Activated CD8-positive, alpha-beta T cell treated with anti-CD3 and anti-CD28 coated beads, Interleukin-2, amount 10 ng/mL, durations not matched to agents 7 days and 5 days (primary cell): ENCODE results near the gene IFT25. TPM values are rescaled to one million over a fixed set of nuclear protein-coding genes. Genes with fewer than 3 reads are reported as not detected.

Experiments used
- ATAC-seq: fragments of 150-1000 bp; cut with Tn5 transposase; one replicate; pipeline ENCODE4 v1.10.0; 2021; ENCODE audit warnings: moderate library complexity
- CTCF ChIA-PET: fragments of 350-600 bp; sonication (Branson Sonifier 250); formaldehyde crosslinking; loops from one replicate; lab custom pipeline; 2021; ENCODE audit warnings: antibody characterized with exemption; lab: Charles Lee
- POLR2A ChIA-PET: fragments of 350-600 bp; sonication (Branson Sonifier 250); formaldehyde crosslinking; loops from one replicate; lab custom pipeline; 2021; ENCODE audit warnings: antibody characterized with exemption; lab: Charles Lee
- DNase-seq: peaks from one replicate; pipeline ENCODE4 v3.0.0-alpha.2; 2020
- H3K27ac Mint-ChIP-seq: one replicate; pipeline ENCODE4 v1.8.0; 2021; ENCODE audit warnings: mild to moderate bottlenecking, mixed read lengths
- H3K27me3 Mint-ChIP-seq: one replicate; pipeline ENCODE4 v1.8.0; 2021; ENCODE audit warnings: low read depth, mixed read lengths
- H3K36me3 Mint-ChIP-seq: one replicate; pipeline ENCODE4 v1.8.0; 2021; ENCODE audit warnings: low read depth, mixed read lengths
- H3K4me1 Mint-ChIP-seq: one replicate; pipeline ENCODE4 v1.8.0; 2021; ENCODE audit warnings: low read depth, mixed read lengths
- H3K4me3 Mint-ChIP-seq: one replicate; pipeline ENCODE4 v1.8.0; 2021; ENCODE audit warnings: mild to moderate bottlenecking, mixed read lengths
- H3K9me3 Mint-ChIP-seq: one replicate; pipeline ENCODE4 v1.8.0; 2022; ENCODE audit warnings: mixed read lengths; ENCODE audit not compliant: insufficient read depth
- total RNA-seq, 2 experiments: library from RNA; stranded (reverse); gene quantifications; one replicate each; pipeline ENCODE4 v1.2.3, GENCODE V29; 2021

IFT25 gene
- total RNA-seq, 2 experiments from 2014 or later = 83.1 to 87.1 TPM

DNA sequence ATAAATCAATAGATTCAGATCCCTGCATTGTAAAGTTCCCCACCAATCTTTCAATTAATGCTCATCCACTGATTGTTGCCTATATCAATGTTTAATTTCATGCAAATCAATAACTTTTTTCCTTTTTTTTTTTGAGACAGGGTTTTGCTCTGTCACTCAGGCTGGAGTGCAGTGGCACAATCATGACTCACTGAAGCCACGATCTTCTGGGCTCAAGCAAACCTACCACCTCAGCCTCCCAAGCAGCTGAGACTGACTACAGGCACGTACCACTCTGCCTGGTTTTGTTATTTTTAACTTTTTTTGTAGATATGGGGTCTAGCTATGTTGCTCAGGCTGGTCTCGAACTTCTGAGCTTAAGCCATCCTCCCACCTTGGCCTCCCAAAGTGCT is 25.8 kb downstream of the IFT25 start:
- ATAC-seq = peak; percentile 88
- H3K4me1 Mint-ChIP-seq = peaks cover 38% of the 10 kb centered on the region
- CTCF ChIA-PET = interaction anchor here (1.1 to 2.0 kb wide), 5 partner anchors 25 to 59 kb away, joined by 3 to 7 read pairs (median 4); partner anchors contain the start of genes IFT25 and YIPF1

DNA sequence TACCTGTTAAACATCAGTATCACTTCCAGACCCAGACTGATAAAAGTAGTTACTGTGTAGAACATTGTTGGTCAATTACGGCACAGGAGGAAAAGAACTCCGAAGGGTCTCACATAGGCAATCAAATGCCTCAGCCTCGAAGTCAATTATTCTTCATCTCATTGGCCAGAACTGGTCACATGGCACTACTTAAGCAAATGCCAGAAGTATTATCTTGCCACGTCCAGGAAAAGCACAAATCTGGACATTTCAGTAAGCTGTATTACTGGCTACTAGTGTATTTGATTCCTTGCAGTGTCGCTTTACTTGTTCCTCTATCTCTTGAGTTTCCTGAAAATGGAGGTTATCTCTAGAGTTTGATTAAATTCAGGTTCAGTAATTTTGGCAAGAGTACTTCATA is 27.2 kb downstream of the IFT25 start:
- Mint-ChIP-seq H3K27ac (peak overlapping the region; percentile 89), H3K27me3 (no peaks in the 10 kb centered on the region), H3K9me3 (no peaks in the 10 kb centered on the region), H3K36me3 (peaks cover 54% of the 10 kb centered on the region), H3K4me3 (no peak overlapping the region), H3K4me1 (peaks cover 38% of the 10 kb centered on the region)
- POLR2A ChIA-PET = interaction anchor here (0.6 to 1.8 kb wide), 2 partner anchors 27 to 759 kb away, joined by 5 read pairs; partner anchors contain the start of gene IFT25
- no peak for DNase-seq
- no peak for ATAC-seq
- CTCF ChIA-PET = interaction anchor here (1.4 to 2.0 kb wide), 3 partner anchors 29 to 57 kb away, joined by 3 to 7 read pairs (median 5); partner anchors contain the start of gene YIPF1

More for the DNA sequence above, 25.8 kb downstream of the IFT25 start:
- POLR2A ChIA-PET = interaction anchor here (1.0 kb wide), 1 partner anchor 37 kb away, joined by 3 read pairs; no protein-coding TSS in a partner anchor
- Mint-ChIP-seq H3K27me3 (no peaks in the 10 kb centered on the region), H3K27ac (peak overlapping the region; percentile 89), H3K36me3 (peaks cover 59% of the 10 kb centered on the region), H3K9me3 (no peaks in the 10 kb centered on the region), H3K4me3 (peak overlapping the region; percentile 31)
- DNase-seq = peak; percentile 47

DNA sequence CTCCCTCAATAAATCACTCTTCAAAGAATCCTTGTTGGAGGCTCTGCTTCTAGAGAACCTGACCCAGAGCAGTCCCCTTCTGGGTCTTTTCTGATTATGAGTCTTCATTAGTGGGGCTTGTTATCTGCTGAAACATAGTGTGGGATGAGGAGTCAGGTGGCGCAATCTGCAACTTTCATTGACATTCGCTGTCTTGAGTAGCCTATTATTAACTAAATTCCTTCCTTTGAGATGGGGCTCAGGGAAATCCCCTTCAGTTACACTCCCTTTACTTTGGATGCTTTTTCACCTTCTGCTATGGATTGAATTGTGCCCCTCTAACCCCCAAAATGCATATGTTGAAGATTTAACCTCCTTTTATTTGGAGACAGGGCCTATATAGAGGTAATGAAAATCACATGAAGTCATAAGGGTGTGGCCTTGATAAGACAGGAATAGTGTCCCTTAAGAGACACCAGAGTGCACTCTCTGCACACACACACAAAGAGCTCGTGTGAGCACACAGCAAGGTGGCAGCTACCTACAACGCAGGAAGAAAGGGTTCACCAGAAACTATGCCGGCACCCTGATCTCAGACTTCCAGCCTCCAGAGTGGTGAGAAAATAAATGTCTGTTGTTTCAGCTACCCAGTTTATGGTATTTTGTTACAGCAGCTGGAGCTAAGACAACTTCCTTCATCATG is 32.0 kb downstream of the IFT25 start:
- ChIA-PET CTCF (interaction anchor here (1.1 to 2.4 kb wide), 3 partner anchors 11 to 53 kb away, joined by 3 to 7 read pairs (median 6); no protein-coding TSS in a partner anchor), POLR2A (no interaction called here)
- DNase-seq (no peak), ATAC-seq (no peak)
- Mint-ChIP-seq H3K27me3 (no peaks in the 10 kb centered on the region), H3K36me3 (peaks cover 35% of the 10 kb centered on the region), H3K9me3 (no peaks in the 10 kb centered on the region), H3K4me3 (no peak overlapping the region), H3K27ac (no peak overlapping the region), H3K4me1 (peaks cover 17% of the 10 kb centered on the region)

DNA sequence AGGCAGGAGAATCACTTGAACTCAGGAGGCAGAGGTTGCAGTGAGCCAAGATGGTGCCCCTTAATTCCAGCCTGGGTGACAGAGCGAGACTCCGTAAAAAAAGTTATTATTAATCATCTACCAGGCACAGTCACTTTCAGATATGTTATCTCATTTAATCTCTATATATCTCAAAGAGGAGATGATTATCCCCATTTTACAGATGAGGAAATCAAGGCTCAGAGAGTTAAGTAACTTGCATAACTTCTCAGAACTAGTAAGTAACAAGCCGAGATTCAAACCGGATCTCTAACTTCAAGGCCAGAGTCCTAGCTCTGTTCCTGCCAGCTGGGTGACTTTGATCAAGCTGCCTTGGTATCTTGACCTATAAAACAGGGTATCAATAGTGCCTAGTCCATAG is 34.1 kb downstream of the IFT25 start:
- POLR2A ChIA-PET = no interaction called here
- Mint-ChIP-seq H3K4me1 (peaks cover 8% of the 10 kb centered on the region), H3K27me3 (no peaks in the 10 kb centered on the region), H3K4me3 (no peak overlapping the region), H3K36me3 (peaks cover 22% of the 10 kb centered on the region), H3K9me3 (no peaks in the 10 kb centered on the region), H3K27ac (no peak overlapping the region)
- CTCF ChIA-PET = interaction anchor here (1.2 to 1.6 kb wide), 2 partner anchors 13 to 38 kb away, joined by 3 to 6 read pairs; no protein-coding TSS in a partner anchor
- no peak for DNase-seq
- no peak for ATAC-seq

DNA sequence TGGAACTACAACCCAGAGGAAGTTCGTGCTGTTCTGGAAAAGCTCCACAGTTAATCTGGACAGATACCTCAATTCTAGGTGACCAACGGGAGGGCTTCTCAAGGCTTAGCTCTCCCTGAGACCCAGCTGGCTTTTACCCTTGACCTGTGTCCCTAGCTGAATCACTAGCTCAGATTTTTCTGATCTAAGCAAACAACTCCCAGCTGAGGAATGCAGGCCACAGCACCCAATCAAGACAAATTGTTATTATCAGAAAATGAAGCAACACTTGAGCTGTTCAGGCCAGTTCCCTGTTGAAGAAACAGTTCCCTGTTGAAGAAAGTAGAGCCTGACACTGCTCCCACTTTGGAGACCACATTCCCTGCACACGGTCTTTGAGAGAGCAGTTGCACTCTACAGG is 35.6 kb downstream of the IFT25 start:
- Mint-ChIP-seq H3K27me3 (no peaks in the 10 kb centered on the region), H3K36me3 (peaks cover 12% of the 10 kb centered on the region), H3K27ac (no peak overlapping the region), H3K9me3 (no peaks in the 10 kb centered on the region), H3K4me1 (no peaks in the 10 kb centered on the region), H3K4me3 (no peak overlapping the region)
- ChIA-PET POLR2A (no interaction called here), CTCF (interaction anchor here (1.0 to 1.5 kb wide), 2 partner anchors 25 to 49 kb away, joined by 4 read pairs; no protein-coding TSS in a partner anchor)
- ATAC-seq (no peak), DNase-seq (no peak)

DNA sequence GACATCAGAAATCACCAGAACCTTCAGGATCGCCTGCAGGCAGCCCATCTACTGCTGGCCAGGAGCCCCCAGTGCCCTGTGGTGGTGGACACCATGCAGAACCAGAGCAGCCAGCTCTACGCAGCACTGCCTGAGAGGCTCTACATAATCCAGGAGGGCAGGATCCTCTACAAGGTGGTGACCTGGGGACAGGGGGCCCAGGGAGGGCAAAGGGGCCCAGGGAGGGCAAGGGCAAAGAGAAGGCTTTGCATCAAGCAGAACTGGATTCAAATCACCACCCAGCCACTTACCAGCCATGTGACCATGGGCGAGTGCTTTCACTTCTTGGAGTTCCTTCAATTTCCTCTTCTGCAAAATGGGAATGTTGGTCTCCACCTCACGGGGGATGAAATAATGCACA is 39.4 kb downstream of the IFT25 start:
- H3K9me3 Mint-ChIP-seq = no peaks in the 10 kb centered on the region
- no peaks in the 10 kb centered on the region for H3K27me3 Mint-ChIP-seq
- H3K27ac Mint-ChIP-seq = no peak overlapping the region
- H3K36me3 Mint-ChIP-seq = peaks cover 3% of the 10 kb centered on the region
- H3K4me1 Mint-ChIP-seq = peaks cover 4% of the 10 kb centered on the region
- no peak overlapping the region for H3K4me3 Mint-ChIP-seq
- CTCF ChIA-PET = no interaction called here
- no peak for DNase-seq
- ATAC-seq = no peak
- POLR2A ChIA-PET = no interaction called here

DNA sequence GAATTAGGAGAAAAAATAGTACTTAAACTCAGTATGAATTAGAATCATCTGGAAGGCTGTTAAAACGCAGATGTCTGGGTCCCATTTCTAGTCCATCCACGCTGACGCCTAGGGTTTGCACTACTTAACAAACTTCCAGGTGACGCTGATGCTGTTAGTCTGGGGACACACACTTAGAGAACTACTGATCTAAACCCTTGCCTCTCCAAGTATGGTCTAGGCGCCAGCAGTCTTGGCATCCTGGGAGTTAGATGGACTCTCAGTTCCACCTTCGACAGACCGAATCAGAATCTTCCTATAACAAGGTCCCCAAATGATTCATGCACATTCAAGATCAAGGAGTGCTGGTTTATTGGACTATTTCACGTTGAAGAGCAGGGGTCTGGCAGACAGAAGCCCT is 40.0 kb downstream of the IFT25 start:
- Mint-ChIP-seq H3K27me3 (no peaks in the 10 kb centered on the region), H3K4me1 (peaks cover 9% of the 10 kb centered on the region), H3K4me3 (no peak overlapping the region), H3K36me3 (peaks cover 3% of the 10 kb centered on the region), H3K27ac (no peak overlapping the region), H3K9me3 (no peaks in the 10 kb centered on the region)
- CTCF ChIA-PET = no interaction called here
- DNase-seq (no peak), ATAC-seq (no peak)
- POLR2A ChIA-PET = no interaction called here

DNA sequence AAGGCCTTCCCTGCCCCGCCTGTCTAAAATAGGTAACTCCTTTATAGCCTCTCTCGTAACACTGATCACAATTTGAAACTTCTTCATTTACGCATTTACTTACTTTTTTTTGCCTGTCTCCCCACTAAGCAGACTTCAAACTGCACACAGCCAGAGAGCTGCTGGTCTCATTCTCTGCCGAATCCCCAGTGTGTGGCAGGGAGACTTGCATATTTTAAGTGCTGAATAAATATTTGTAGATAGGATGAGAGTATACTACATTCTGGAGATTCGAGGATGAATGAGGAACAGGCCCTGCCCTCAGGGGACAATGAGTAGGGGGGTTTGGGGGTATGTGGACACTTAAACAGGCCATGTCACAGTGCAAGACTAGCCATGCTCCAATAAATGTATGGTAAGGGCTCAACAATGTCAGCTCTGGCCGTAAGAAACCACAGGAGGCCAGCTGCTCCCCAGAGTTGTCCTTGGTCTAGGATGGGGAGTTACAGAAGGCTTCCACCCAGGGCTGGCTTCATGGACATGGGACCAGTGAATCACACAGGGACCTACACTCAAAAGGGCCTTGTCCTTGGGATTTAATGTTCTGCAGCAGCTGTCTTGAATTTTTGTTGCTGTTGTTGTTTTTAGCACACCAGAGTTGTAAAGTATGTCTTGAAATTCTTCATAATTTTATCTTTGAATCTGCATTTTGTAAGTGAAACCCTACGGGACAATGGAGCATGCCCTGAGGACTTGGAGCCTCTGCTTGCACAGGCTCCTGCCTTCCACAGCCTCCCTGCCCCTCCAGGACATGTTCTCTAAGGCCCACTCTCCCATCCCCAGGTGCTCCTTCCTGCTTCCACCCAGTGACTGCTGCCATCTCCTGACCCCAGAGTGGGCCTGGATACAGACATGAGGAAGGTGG is 43.0 kb downstream of the IFT25 start:
- POLR2A ChIA-PET = interaction anchor here (0.6 kb wide), 1 partner anchor 337 kb away, joined by 3 read pairs; no protein-coding TSS in a partner anchor
- DNase-seq (no peak), ATAC-seq (no peak)
- peaks cover 10% of the 10 kb centered on the region for H3K4me1 Mint-ChIP-seq
- CTCF ChIA-PET = no interaction called here
- H3K27me3 Mint-ChIP-seq = no peaks in the 10 kb centered on the region
- no peak overlapping the region for H3K4me3 Mint-ChIP-seq
- H3K9me3 Mint-ChIP-seq = no peaks in the 10 kb centered on the region
- no peaks in the 10 kb centered on the region for H3K36me3 Mint-ChIP-seq
- H3K27ac Mint-ChIP-seq = no peak overlapping the region

DNA sequence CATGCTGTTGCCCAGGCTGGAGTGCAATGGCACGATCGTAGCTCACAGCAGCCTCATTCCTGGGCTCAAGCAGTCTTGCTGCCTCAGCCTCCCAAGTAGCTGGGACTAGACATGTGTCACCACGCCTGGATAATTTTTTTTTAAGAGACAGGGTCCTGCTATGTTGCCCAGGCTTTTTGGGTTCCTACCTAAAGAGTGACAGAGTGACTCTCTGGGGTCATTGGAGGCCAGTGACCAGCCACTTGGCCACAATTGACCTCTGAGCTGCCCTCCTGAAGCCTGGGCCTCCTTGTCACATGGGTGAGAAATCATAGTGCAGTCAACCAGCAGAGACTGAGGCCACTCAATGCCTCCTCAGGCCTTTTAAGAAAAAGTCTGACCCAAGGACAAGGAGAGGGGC is 45.8 kb downstream of the IFT25 start:
- H3K4me1 Mint-ChIP-seq = peaks cover 10% of the 10 kb centered on the region
- peaks cover 4% of the 10 kb centered on the region for H3K27me3 Mint-ChIP-seq
- DNase-seq (no peak), ATAC-seq (no peak)
- ChIA-PET CTCF (interaction anchor here (1.0 to 2.3 kb wide), 5 partner anchors 10 to 54 kb away, joined by 3 to 10 read pairs (median 3); partner anchors contain the start of gene YIPF1), POLR2A (interaction anchor here (1.8 kb wide), 1 partner anchor 9 kb away, joined by 6 read pairs; no protein-coding TSS in a partner anchor)
- H3K27ac Mint-ChIP-seq = no peak overlapping the region
- no peaks in the 10 kb centered on the region for H3K9me3 Mint-ChIP-seq
- no peaks in the 10 kb centered on the region for H3K36me3 Mint-ChIP-seq
- H3K4me3 Mint-ChIP-seq = no peak overlapping the region

DNA sequence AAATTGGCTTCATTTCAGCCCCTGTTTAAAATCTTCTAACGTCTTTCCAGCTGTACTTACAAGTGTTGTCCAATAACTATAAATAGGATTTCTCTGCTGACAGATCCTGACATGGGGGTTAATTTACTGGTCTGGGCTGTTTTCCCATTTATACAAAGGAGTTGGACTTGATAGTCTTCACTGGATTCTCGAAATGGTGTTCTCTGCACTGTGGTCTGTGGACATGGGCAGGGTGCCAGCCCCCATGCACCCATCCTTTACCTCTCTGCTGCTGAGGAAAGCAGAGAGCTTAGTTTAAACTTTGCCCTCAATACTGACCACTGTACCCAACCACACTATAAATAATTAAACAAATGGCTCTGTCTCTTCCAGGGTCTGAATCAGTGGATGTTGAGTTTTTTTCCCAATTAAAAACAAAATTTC is 46.3 kb downstream of the IFT25 start:
- ChIA-PET POLR2A (interaction anchor here (1.8 kb wide), 1 partner anchor 9 kb away, joined by 6 read pairs; no protein-coding TSS in a partner anchor), CTCF (interaction anchor here (1.2 to 1.7 kb wide), 3 partner anchors 13 to 38 kb away, joined by 3 to 6 read pairs (median 5); no protein-coding TSS in a partner anchor)
- Mint-ChIP-seq H3K36me3 (no peaks in the 10 kb centered on the region), H3K4me1 (peaks cover 10% of the 10 kb centered on the region), H3K27me3 (peaks cover 4% of the 10 kb centered on the region), H3K27ac (no peak overlapping the region), H3K4me3 (no peak overlapping the region), H3K9me3 (no peaks in the 10 kb centered on the region)
- no peak for ATAC-seq
- no peak for DNase-seq

DNA sequence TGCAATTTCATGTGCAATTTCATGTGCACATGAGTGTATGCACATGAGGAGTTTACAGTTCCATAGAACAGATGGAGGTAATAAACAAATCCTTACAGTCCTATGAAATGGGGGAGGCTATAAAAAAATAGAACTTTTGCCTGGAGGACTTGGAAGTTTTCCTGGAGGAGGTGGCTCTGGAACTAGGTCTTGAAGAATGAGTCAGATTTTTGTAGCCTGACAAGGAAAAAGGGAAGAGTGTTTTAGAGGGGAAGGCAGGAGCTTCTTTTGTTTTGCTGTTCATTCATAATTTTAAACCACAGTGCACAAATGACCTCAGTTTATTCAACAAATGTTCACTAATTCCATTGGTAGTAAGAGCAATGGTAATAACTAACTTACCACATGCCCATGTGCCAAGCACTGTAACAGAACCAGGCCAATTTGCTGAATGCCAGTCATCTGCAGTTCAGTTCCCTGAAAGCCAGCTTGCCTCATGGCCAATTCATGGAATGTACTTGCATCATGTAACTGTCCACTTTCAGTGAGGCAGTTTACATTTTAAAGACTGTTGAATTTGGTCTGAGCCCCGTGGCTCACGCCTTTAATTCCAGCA is 48.8 kb downstream of the IFT25 start:
- peaks cover 4% of the 10 kb centered on the region for H3K27me3 Mint-ChIP-seq
- H3K9me3 Mint-ChIP-seq = no peaks in the 10 kb centered on the region
- DNase-seq (no peak), ATAC-seq (no peak)
- no peak overlapping the region for H3K27ac Mint-ChIP-seq
- POLR2A ChIA-PET = no interaction called here
- H3K4me3 Mint-ChIP-seq = no peak overlapping the region
- CTCF ChIA-PET = interaction anchor here (1.2 kb wide), 1 partner anchor 36 kb away, joined by 4 read pairs; no protein-coding TSS in a partner anchor
- H3K4me1 Mint-ChIP-seq = peaks cover 10% of the 10 kb centered on the region
- H3K36me3 Mint-ChIP-seq = no peaks in the 10 kb centered on the region
